Neural cell (in vitro differentiated cells): ENCODE results near the gene C1QTNF7. TPM values are rescaled to one million over a fixed set of nuclear protein-coding genes. Genes with fewer than 3 reads are reported as not detected.

ENCODE experiments used
- H2AFZ ChIP-seq: fragments of 200-600, 300-800 bp; sonication (generic), shearing (Covaris generic); 2 replicates; pipeline ENCODE4 v1.6.0; 2014; ENCODE audit warnings: low read depth, mild to moderate bottlenecking, antibody characterized with exemption, low read length, moderate library complexity
- H3F3A ChIP-seq: fragments of 200-600 bp; shearing (Covaris generic); 2 replicates; pipeline ENCODE4 v1.6.1; 2016; ENCODE audit warnings: mild to moderate bottlenecking, moderate library complexity, mixed read lengths, antibody characterized with exemption, low read length; ENCODE audit not compliant: insufficient read depth, poor library complexity, severe bottlenecking
- H3K27ac ChIP-seq: fragments of 200-600, 300-800 bp; sonication (generic), shearing (Covaris generic); 2 replicates; pipeline ENCODE4 v1.5.1; 2014; ENCODE audit warnings: mild to moderate bottlenecking, low read length, moderate library complexity
- H3K27me3 ChIP-seq: fragments of 300-800, 200-600 bp; sonication (generic), shearing (Covaris generic); 2 replicates; pipeline ENCODE4 v1.6.0; 2014; ENCODE audit warnings: mild to moderate bottlenecking, low read depth, low read length, moderate library complexity; ENCODE audit not compliant: insufficient read depth
- H3K36me3 ChIP-seq: fragments of 300-800, 200-600 bp; sonication (generic), shearing (Covaris generic); 2 replicates; pipeline ENCODE4 v1.5.1; 2014; ENCODE audit warnings: mild to moderate bottlenecking, antibody characterized with exemption, low read length, moderate library complexity; ENCODE audit not compliant: insufficient read depth
- H3K4me2 ChIP-seq: fragments of 300-800, 200-600 bp; sonication (generic), shearing (Covaris generic); 2 replicates; pipeline ENCODE4 v1.6.0; 2014; ENCODE audit warnings: mild to moderate bottlenecking, low read length
- H3K4me3 ChIP-seq: fragments of 300-800, 200-600 bp; sonication (generic), shearing (Covaris generic); 2 replicates; pipeline ENCODE4 v1.5.1; 2014; ENCODE audit warnings: mild to moderate bottlenecking, low read length, moderate library complexity
- H3K79me2 ChIP-seq: fragments of 200-600 bp; shearing (Covaris generic); replicated peaks from 2 replicates; pipeline ENCODE4 v1.6.0; 2014; ENCODE audit warnings: mild to moderate bottlenecking, low read length, moderate library complexity; ENCODE audit not compliant: insufficient read depth
- H3K9ac ChIP-seq: fragments of 300-800, 200-600 bp; sonication (generic), shearing (Covaris generic); 2 replicates; pipeline ENCODE4 v1.6.1; 2016; ENCODE audit warnings: mild to moderate bottlenecking, low read length, mixed read lengths
- H3K9me2 ChIP-seq: fragments of 200-600 bp; shearing (Covaris generic); 2 replicates; pipeline ENCODE4 v1.6.1; 2016; ENCODE audit warnings: mild to moderate bottlenecking, low read length, mixed read lengths; ENCODE audit not compliant: insufficient read depth
- H3K9me3 ChIP-seq: fragments of 200-600, 300-800 bp; sonication (generic), shearing (Covaris generic); 2 replicates; pipeline ENCODE4 v1.6.1; 2016; ENCODE audit warnings: mild to moderate bottlenecking, mixed run types, low read length, moderate library complexity, mixed read lengths
- H4K20me1 ChIP-seq: fragments of 200-600 bp; shearing (Covaris generic); 2 replicates; pipeline ENCODE4 v1.6.1; 2016; ENCODE audit warnings: mild to moderate bottlenecking, mixed run types; ENCODE audit not compliant: insufficient read depth
- EP300 ChIP-seq: fragments of 450-650 bp; conservative IDR thresholded peaks from 2 replicates; pipeline ENCODE4 v1.6.1; 2014; ENCODE audit warnings: antibody characterized with exemption, mild to moderate bottlenecking, moderate library complexity; ENCODE audit not compliant: poor library complexity, severe bottlenecking
- EZH2 ChIP-seq: fragments of 200-600, 300-800 bp; shearing (Covaris generic), sonication (generic); IDR thresholded peaks from 2 replicates; pipeline ENCODE4 v1.6.1; 2014; ENCODE audit warnings: antibody characterized with exemption, low read length, borderline replicate concordance, mild to moderate bottlenecking; ENCODE audit not compliant: insufficient read depth, poor library complexity, severe bottlenecking
- MXI1 ChIP-seq: fragments of 450-650 bp; conservative IDR thresholded peaks from 2 replicates; pipeline ENCODE4 v1.6.1; 2014; ENCODE audit warnings: antibody characterized with exemption, mild to moderate bottlenecking; ENCODE audit not compliant: poor library complexity, severe bottlenecking
- POLR2AphosphoS5 ChIP-seq: IDR thresholded peaks from 2 replicates; pipeline ENCODE4 v1.6.1; 2012
- RAD21 ChIP-seq: fragments of 450-650 bp; conservative IDR thresholded peaks from 2 replicates; pipeline ENCODE4 v1.6.1; 2014; ENCODE audit warnings: antibody characterized with exemption, mild to moderate bottlenecking, moderate library complexity
- SMC3 ChIP-seq: fragments of 450-650 bp; conservative IDR thresholded peaks from 2 replicates; pipeline ENCODE4 v1.6.1; 2014; ENCODE audit warnings: antibody characterized with exemption, mild to moderate bottlenecking, moderate library complexity; ENCODE audit not compliant: poor library complexity
- TAF1 ChIP-seq: IDR thresholded peaks from 2 replicates; pipeline ENCODE4 v1.6.1; 2012; ENCODE audit warnings: low read depth
- polyA plus RNA-seq: library from polyadenylated mRNA; depleted of rRNA; stranded (reverse); fragments of >200 nt; gene quantifications from 2 replicates; pipeline ENCODE4 v1.2.3, GENCODE V29; 2014
- TF ChIP-seq, protein P1 (sequence below): IDR thresholded peaks from 2 replicates; pipeline ENCODE4 v1.6.1; 2012; ENCODE audit warnings: borderline replicate concordance
- TF ChIP-seq, protein P2 (sequence below): fragments of 450-650 bp; IDR thresholded peaks from 2 replicates; pipeline ENCODE4 v1.5.1; 2014; ENCODE audit warnings: antibody characterized with exemption, mild to moderate bottlenecking, moderate library complexity; ENCODE audit not compliant: poor library complexity, severe bottlenecking

C1QTNF7 gene
- polyA plus RNA-seq, 1 donor from 2014 or later: not detected

DNA sequence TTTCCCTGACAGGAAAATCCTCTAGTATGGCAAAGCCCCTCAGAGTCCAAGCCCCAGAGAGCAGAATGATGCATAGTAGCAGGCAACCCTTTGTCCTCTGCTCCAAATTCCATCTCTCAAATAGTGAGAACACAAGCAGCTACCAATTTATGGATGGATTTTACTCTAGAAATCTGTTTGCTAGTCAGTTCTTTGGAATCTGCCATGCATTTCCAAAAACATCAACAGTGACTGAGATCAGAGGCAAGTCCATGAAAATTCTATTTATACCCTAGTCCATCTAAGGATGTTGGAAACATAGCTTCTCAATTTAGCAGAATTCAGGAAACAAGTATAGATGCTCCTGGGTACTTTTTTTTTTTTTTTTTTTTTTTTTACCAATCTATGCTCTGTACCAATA lies 31.9 kb downstream of the C1QTNF7 start:
- no peak overlapping the region for H3K4me3 ChIP-seq
- no peak overlapping the region for H3K9ac ChIP-seq
- no peaks in the 10 kb centered on the region for H3K27me3 ChIP-seq
- H3K9me2 ChIP-seq: no peaks in the 10 kb centered on the region
- no peaks in the 10 kb centered on the region for H4K20me1 ChIP-seq
- no peaks in the 10 kb centered on the region for H3K79me2 ChIP-seq
- no peak overlapping the region for H3K27ac ChIP-seq
- no peaks in the 10 kb centered on the region for H3F3A ChIP-seq
- no peak overlapping the region for H2AFZ ChIP-seq
- H3K9me3 ChIP-seq: no peaks in the 10 kb centered on the region
- no peak overlapping the region for H3K4me2 ChIP-seq
- TF ChIP-seq EP300 (no peak), TAF1 (no peak), POLR2AphosphoS5 (no peak), SMC3 (no peak), RAD21 (no peak), EZH2 (no peak), MXI1 (no peak)
- TF ChIP-seq, protein P1, sequence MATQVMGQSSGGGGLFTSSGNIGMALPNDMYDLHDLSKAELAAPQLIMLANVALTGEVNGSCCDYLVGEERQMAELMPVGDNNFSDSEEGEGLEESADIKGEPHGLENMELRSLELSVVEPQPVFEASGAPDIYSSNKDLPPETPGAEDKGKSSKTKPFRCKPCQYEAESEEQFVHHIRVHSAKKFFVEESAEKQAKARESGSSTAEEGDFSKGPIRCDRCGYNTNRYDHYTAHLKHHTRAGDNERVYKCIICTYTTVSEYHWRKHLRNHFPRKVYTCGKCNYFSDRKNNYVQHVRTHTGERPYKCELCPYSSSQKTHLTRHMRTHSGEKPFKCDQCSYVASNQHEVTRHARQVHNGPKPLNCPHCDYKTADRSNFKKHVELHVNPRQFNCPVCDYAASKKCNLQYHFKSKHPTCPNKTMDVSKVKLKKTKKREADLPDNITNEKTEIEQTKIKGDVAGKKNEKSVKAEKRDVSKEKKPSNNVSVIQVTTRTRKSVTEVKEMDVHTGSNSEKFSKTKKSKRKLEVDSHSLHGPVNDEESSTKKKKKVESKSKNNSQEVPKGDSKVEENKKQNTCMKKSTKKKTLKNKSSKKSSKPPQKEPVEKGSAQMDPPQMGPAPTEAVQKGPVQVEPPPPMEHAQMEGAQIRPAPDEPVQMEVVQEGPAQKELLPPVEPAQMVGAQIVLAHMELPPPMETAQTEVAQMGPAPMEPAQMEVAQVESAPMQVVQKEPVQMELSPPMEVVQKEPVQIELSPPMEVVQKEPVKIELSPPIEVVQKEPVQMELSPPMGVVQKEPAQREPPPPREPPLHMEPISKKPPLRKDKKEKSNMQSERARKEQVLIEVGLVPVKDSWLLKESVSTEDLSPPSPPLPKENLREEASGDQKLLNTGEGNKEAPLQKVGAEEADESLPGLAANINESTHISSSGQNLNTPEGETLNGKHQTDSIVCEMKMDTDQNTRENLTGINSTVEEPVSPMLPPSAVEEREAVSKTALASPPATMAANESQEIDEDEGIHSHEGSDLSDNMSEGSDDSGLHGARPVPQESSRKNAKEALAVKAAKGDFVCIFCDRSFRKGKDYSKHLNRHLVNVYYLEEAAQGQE: no peak
- TF ChIP-seq, protein P2, sequence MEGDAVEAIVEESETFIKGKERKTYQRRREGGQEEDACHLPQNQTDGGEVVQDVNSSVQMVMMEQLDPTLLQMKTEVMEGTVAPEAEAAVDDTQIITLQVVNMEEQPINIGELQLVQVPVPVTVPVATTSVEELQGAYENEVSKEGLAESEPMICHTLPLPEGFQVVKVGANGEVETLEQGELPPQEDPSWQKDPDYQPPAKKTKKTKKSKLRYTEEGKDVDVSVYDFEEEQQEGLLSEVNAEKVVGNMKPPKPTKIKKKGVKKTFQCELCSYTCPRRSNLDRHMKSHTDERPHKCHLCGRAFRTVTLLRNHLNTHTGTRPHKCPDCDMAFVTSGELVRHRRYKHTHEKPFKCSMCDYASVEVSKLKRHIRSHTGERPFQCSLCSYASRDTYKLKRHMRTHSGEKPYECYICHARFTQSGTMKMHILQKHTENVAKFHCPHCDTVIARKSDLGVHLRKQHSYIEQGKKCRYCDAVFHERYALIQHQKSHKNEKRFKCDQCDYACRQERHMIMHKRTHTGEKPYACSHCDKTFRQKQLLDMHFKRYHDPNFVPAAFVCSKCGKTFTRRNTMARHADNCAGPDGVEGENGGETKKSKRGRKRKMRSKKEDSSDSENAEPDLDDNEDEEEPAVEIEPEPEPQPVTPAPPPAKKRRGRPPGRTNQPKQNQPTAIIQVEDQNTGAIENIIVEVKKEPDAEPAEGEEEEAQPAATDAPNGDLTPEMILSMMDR: no peak
- H3K36me3 ChIP-seq: no peaks in the 10 kb centered on the region

DNA sequence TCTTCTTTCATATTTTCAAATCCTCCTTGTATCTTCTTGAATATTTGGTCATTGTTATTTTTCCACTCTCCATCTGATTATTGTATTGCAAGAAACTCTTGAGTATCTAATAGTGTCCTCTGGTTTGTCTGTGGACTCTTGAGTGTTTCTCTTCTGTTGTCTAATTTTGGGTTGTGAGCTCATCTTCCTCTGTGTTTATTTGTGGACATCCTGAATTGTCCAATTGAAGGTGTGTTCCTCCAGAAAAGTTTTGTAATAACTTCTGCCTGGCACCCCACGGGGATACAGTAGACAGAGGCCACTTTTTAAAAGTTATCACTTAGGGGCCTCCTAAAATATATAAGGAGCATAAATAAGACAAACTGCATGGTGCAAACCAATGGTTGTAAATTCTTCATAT lies 38.8 kb downstream of the C1QTNF7 start:
- Histone ChIP-seq H3K4me3 (no peak overlapping the region), H3K9me3 (no peaks in the 10 kb centered on the region), H4K20me1 (no peaks in the 10 kb centered on the region), H3F3A (no peaks in the 10 kb centered on the region), H3K9me2 (no peaks in the 10 kb centered on the region), H3K4me2 (no peak overlapping the region), H3K36me3 (no peaks in the 10 kb centered on the region), H2AFZ (no peak overlapping the region), H3K79me2 (no peaks in the 10 kb centered on the region), H3K9ac (no peak overlapping the region), H3K27ac (no peak overlapping the region), H3K27me3 (no peaks in the 10 kb centered on the region)
- TF ChIP-seq SMC3 (no peak), MXI1 (no peak), EZH2 (no peak), TAF1 (no peak), EP300 (no peak), RAD21 (no peak), POLR2AphosphoS5 (no peak)
- TF ChIP-seq, protein P1: no peak
- TF ChIP-seq, protein P2: no peak
